OCI-LY1 (cell line): Measurements from ENCODE around the gene CBX7.

Experiments used
- H2AFZ ChIP-seq: fragments of 200-600 bp; sonication (generic), shearing (Covaris generic); 2 replicates; pipeline ENCODE4 v1.6.0; 2014; ENCODE audit warnings: antibody characterized with exemption, mild to moderate bottlenecking, low read length
- H3F3A ChIP-seq: fragments of 200-600 bp; sonication (generic), shearing (Covaris generic); 2 replicates; pipeline ENCODE4 v1.6.0; 2014; ENCODE audit warnings: mild to moderate bottlenecking, antibody characterized with exemption, low read length, moderate library complexity; ENCODE audit not compliant: insufficient read depth
- H3K27ac ChIP-seq: fragments of 200-600 bp; sonication (generic); 2 replicates; pipeline ENCODE4 v1.5.1; 2014; ENCODE audit warnings: low read length, mixed run types, mild to moderate bottlenecking, low read depth; ENCODE audit not compliant: poor library complexity, severe bottlenecking
- H3K27me3 ChIP-seq: fragments of 200-600 bp; sonication (generic); 2 replicates; pipeline ENCODE4 v1.6.0; 2014; ENCODE audit warnings: antibody characterized with exemption, mild to moderate bottlenecking, low read length, moderate library complexity; ENCODE audit not compliant: insufficient read depth
- H3K36me3 ChIP-seq: fragments of 200-600 bp; sonication (generic); 2 replicates; pipeline ENCODE4 v1.6.1; 2014; ENCODE audit warnings: mild to moderate bottlenecking, antibody characterized with exemption, low read length, moderate library complexity, mixed read lengths; ENCODE audit not compliant: insufficient read depth
- H3K4me1 ChIP-seq: fragments of 200-600 bp; sonication (generic); 2 replicates; pipeline ENCODE4 v1.5.1; 2014; ENCODE audit warnings: mild to moderate bottlenecking, low read length, moderate library complexity; ENCODE audit not compliant: insufficient read depth, severe bottlenecking
- H3K4me2 ChIP-seq: fragments of 200-600 bp; sonication (generic), shearing (Covaris generic); 2 replicates; pipeline ENCODE4 v1.6.1; 2014; ENCODE audit warnings: low read length
- H3K4me3 ChIP-seq: fragments of 200-600 bp; sonication (generic); 2 replicates; pipeline ENCODE4 v1.5.1; 2014; ENCODE audit warnings: low read length, low read depth, mild to moderate bottlenecking, mixed read lengths; ENCODE audit not compliant: poor library complexity, severe bottlenecking
- H3K79me2 ChIP-seq: fragments of 200-600 bp; shearing (Covaris generic); 2 replicates; pipeline ENCODE4 v1.6.1; 2016; ENCODE audit warnings: mixed run types, low read length, mixed read lengths; ENCODE audit not compliant: insufficient read depth
- H3K9ac ChIP-seq: fragments of 200-600 bp; sonication (generic), shearing (Covaris generic); 2 replicates; pipeline ENCODE4 v1.6.1; 2014; ENCODE audit warnings: mild to moderate bottlenecking, low read length, mixed read lengths
- H3K9me2 ChIP-seq: fragments of 200-600 bp; sonication (generic), shearing (Covaris generic); 2 replicates; pipeline ENCODE4 v1.6.1; 2014; ENCODE audit warnings: low read depth, mild to moderate bottlenecking, low read length, mixed read lengths
- H3K9me3 ChIP-seq: fragments of 200-600 bp; shearing (Covaris generic); 2 replicates; pipeline ENCODE4 v1.6.1; 2014; ENCODE audit warnings: low read length, mixed read lengths
- H4K20me1 ChIP-seq: fragments of 200-600 bp; sonication (generic), shearing (Covaris generic); 2 replicates; pipeline ENCODE4 v1.6.0; 2016; ENCODE audit warnings: mild to moderate bottlenecking, low read length; ENCODE audit not compliant: insufficient read depth
- CTCF ChIP-seq: fragments of 200-600 bp; sonication (generic), shearing (Covaris generic); IDR thresholded peaks from 2 replicates; pipeline ENCODE4 v1.5.1; 2017; ENCODE audit warnings: mild to moderate bottlenecking, antibody characterized with exemption, low read length, moderate library complexity, mixed read lengths
- EZH2 ChIP-seq: fragments of 200-600 bp; sonication (generic), shearing (Covaris generic); IDR thresholded peaks from 2 replicates; pipeline ENCODE4 v1.8.0; 2017; ENCODE audit warnings: borderline replicate concordance, mixed run types, mild to moderate bottlenecking, antibody characterized with exemption, low read length, moderate library complexity, mixed read lengths

Gene CBX7

GRCh38 chr22:39178206-39179111 is 26.0 kb upstream of the CBX7 start:
- no peaks in the 10 kb centered on the region; the same call in 1 of the 2 replicates for H3K27me3 ChIP-seq
- no peaks in the 10 kb centered on the region for H3K9me3 ChIP-seq
- no peak overlapping the region for H3K27ac ChIP-seq
- peaks cover 16% of the 10 kb centered on the region for H3K4me1 ChIP-seq
- H3F3A ChIP-seq: no peaks in the 10 kb centered on the region
- no peaks in the 10 kb centered on the region for H3K79me2 ChIP-seq
- no peak overlapping the region for H2AFZ ChIP-seq
- no peak overlapping the region for H3K4me3 ChIP-seq
- H3K9me2 ChIP-seq: no peaks in the 10 kb centered on the region
- no peaks in the 10 kb centered on the region for H4K20me1 ChIP-seq
- H3K36me3 ChIP-seq: no peaks in the 10 kb centered on the region
- TF ChIP-seq EZH2 (no peak), CTCF (no peak)
- no peak overlapping the region for H3K4me2 ChIP-seq
- no peak overlapping the region for H3K9ac ChIP-seq

GRCh38 chr22:39177791-39178190 is 25.3 kb upstream of the CBX7 start:
- H4K20me1 ChIP-seq: no peaks in the 10 kb centered on the region
- H3K36me3 ChIP-seq: no peaks in the 10 kb centered on the region
- no peaks in the 10 kb centered on the region for H3K9me2 ChIP-seq
- H3K9ac ChIP-seq: no peak overlapping the region
- no peak overlapping the region for H2AFZ ChIP-seq
- H3F3A ChIP-seq: no peaks in the 10 kb centered on the region
- no peaks in the 10 kb centered on the region; the same call in 1 of the 2 replicates for H3K27me3 ChIP-seq
- peaks cover 17% of the 10 kb centered on the region for H3K4me1 ChIP-seq
- H3K27ac ChIP-seq: no peak overlapping the region
- no peaks in the 10 kb centered on the region for H3K79me2 ChIP-seq
- TF ChIP-seq EZH2 (no peak), CTCF (no peak)
- no peak overlapping the region for H3K4me3 ChIP-seq
- H3K9me3 ChIP-seq: no peaks in the 10 kb centered on the region
- H3K4me2 ChIP-seq: no peak overlapping the region

GRCh38 chr22:39177456-39177775 is 24.9 kb upstream of the CBX7 start:
- H2AFZ ChIP-seq: no peak overlapping the region
- H3K4me3 ChIP-seq: no peak overlapping the region
- H3K27ac ChIP-seq: no peak overlapping the region
- no peaks in the 10 kb centered on the region; the same call in 1 of the 2 replicates for H3K27me3 ChIP-seq
- H4K20me1 ChIP-seq: no peaks in the 10 kb centered on the region
- H3K36me3 ChIP-seq: no peaks in the 10 kb centered on the region
- H3K9ac ChIP-seq: no peak overlapping the region
- no peaks in the 10 kb centered on the region for H3K9me2 ChIP-seq
- H3K79me2 ChIP-seq: no peaks in the 10 kb centered on the region
- no peak overlapping the region for H3K4me2 ChIP-seq
- H3K4me1 ChIP-seq: peaks cover 17% of the 10 kb centered on the region
- no peaks in the 10 kb centered on the region for H3F3A ChIP-seq
- no peaks in the 10 kb centered on the region for H3K9me3 ChIP-seq
- no peak for TF ChIP-seq EZH2
- no peak for TF ChIP-seq CTCF
